HG02884 (cell line): ENCODE results near the gene GTF2H2.
"Not testable (repeated sequence)": the region's sequence is repeated elsewhere in the genome, so short reads cannot be mapped to it uniquely, and the experiment has no call there.

Experiments used
- ATAC-seq: cut with Tn5 transposase; IDR thresholded peaks from one replicate; pipeline ENCODE4 v1.9.1; 2021; ENCODE audit warnings: mild to moderate bottlenecking, moderate library complexity; ENCODE audit not compliant: unreplicated experiment

Gene GTF2H2

GRCh38 chr5:71014176-71014575, 53.3 kb downstream of the GTF2H2 start:
- no peak for ATAC-seq

- ATAC-seq, result no peak
Measured at GRCh38 chr5:71013575-71013974, 53.9 kb downstream of the GTF2H2 start.

- ATAC-seq, result no peak
Measured at GRCh38 chr5:71011194-71011792, 56.2 kb downstream of the GTF2H2 start.

GRCh38 chr5:71006983-71007382, 60.5 kb downstream of the GTF2H2 start:
- not testable (repeated sequence) for ATAC-seq
